CD4-positive, CD25-positive, alpha-beta regulatory T cell (primary cell): ENCODE results near the gene AOAH. TPM values are rescaled to one million over a fixed set of nuclear protein-coding genes. Genes with fewer than 3 reads are reported as not detected.

ENCODE experiments used
- ATAC-seq, 2 donors: fragments of 150-1000 bp; cut with Tn5 transposase; one replicate each; pipeline ENCODE4 v1.10.0; 2021; ENCODE audit warnings: low read depth in 2 of 2, moderate number of reproducible peaks in 2 of 2, moderate library complexity in 1 of 2
- DNase-seq, 3 donors: peaks; one replicate each; pipeline versions ENCODE4 v3.0.0 to v3.0.0-alpha.2; 2012 to 2022; ENCODE audit warnings: mixed read lengths in 1 of 3
- H3K27ac ChIP-seq: one replicate; pipeline ENCODE4 v1.7.0; 2013; ENCODE audit warnings: mild to moderate bottlenecking, low read length; ENCODE audit not compliant: insufficient read depth, poor library complexity, severe bottlenecking
- H3K27me3 ChIP-seq: one replicate; pipeline ENCODE4 v1.7.0; 2013; ENCODE audit warnings: low read length; ENCODE audit not compliant: control insufficient read depth, insufficient read depth
- H3K36me3 ChIP-seq: one replicate; pipeline ENCODE4 v1.7.0; 2013; ENCODE audit warnings: mild to moderate bottlenecking, low read length, moderate library complexity; ENCODE audit not compliant: control insufficient read depth, insufficient read depth
- H3K4me1 ChIP-seq: 2 replicates; pipeline ENCODE4 v1.7.0; 2013; ENCODE audit warnings: mild to moderate bottlenecking, low read length; ENCODE audit not compliant: insufficient read depth, control insufficient read depth, poor library complexity, severe bottlenecking
- H3K4me3 ChIP-seq: one replicate; pipeline ENCODE4 v1.7.0; 2013; ENCODE audit warnings: low read depth, mild to moderate bottlenecking, low read length, moderate library complexity
- H3K9me3 ChIP-seq, 2 experiments: 1 replicate in 1 of 2; 2 replicates in 1 of 2; pipeline ENCODE4 v1.7.0; 2013; ENCODE audit warnings: low read length in 2 of 2, mild to moderate bottlenecking in 1 of 2, moderate library complexity in 1 of 2; ENCODE audit not compliant: control insufficient read depth in 2 of 2
- H3K27ac Mint-ChIP-seq, 3 donors: one replicate each; pipeline ENCODE4 v1.8.0; 2020 to 2022; ENCODE audit warnings: mild to moderate bottlenecking in 3 of 3, mixed read lengths in 3 of 3, moderate library complexity in 2 of 3
- H3K27me3 Mint-ChIP-seq: one replicate; pipeline ENCODE4 v1.8.0; 2022; ENCODE audit warnings: mild to moderate bottlenecking, mixed read lengths
- H3K36me3 Mint-ChIP-seq: one replicate; pipeline ENCODE4 v1.8.0; 2020; ENCODE audit warnings: mixed read lengths
- H3K4me1 Mint-ChIP-seq, 4 donors: one replicate each; pipeline ENCODE4 v1.8.0; 2020 to 2022; ENCODE audit warnings: mixed read lengths in 4 of 4, mild to moderate bottlenecking in 1 of 4
- H3K4me3 Mint-ChIP-seq, 4 donors: one replicate each; pipeline ENCODE4 v1.8.0; 2020 to 2022; ENCODE audit warnings: mild to moderate bottlenecking in 4 of 4, mixed read lengths in 4 of 4, moderate library complexity in 3 of 4
- H3K9me3 Mint-ChIP-seq, 7 donors: one replicate each; pipeline ENCODE4 v1.8.0; 2020 to 2022; ENCODE audit warnings: mixed read lengths in 7 of 7, mild to moderate bottlenecking in 3 of 7, moderate library complexity in 2 of 7
- polyA plus RNA-seq, 4 donors: library from polyadenylated mRNA; unstranded; fragments of 300-500 nt; fragmentation: Illumina TruSeq; gene quantifications; one replicate each; pipeline ENCODE4 v1.2.3, GENCODE V29; 2021
- total RNA-seq: library from RNA; stranded (reverse); gene quantifications from one replicate; pipeline ENCODE4 v1.2.3, GENCODE V29; 2022

Gene AOAH
- total and polyA plus RNA-seq, 5 donors from 2014 or later, result 0.46 to 5.7 (median 1.5) TPM

DNA sequence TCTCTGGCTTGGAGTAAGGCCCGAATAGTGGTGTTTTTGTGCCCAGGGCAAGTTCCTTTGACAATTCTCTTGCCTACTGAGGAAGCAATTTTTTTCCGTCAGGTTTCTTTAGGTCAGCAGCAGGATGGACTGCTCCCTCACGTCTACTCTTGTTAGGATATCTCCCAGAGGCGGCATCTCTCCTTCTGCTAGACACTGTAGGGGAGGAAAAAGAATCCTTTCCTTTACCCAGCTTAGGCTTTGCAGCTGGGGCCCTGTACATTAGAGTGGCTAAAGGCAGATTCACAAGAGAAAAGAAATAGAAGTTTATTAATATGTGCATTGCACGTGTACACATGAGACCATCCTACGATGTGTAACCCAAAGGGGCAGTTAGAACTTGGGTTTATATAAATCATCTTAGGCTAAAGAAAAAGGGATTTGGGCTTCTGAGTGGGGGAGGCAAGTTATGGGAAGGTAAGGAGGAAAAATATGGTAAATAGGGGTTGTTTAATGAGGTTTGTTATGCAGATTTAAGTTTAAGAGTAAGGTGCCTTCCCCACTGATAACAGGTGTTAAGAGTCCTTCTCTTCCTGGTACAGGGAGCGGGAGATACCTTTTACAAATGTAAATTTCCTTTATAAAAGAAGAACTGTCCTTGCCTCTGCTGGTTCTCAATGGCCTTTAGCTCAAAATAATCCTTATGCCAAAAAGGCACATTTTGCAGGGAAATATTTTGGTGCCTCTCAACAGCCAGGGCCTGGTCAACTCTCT, 156.4 kb downstream of the AOAH start:
- Mint-ChIP-seq H3K4me3 (no peak overlapping the region), H3K36me3 (no peaks in the 10 kb centered on the region), H3K9me3 (no peaks in the 10 kb centered on the region), H3K27ac (peak overlapping the region in 1 of 3 donors; percentile 1), H3K4me1 (no peaks in the 10 kb centered on the region), H3K27me3 (peaks cover 11% of the 10 kb centered on the region)
- no peaks in the 10 kb centered on the region for H3K4me1 ChIP-seq
- H3K27ac ChIP-seq, result no peak overlapping the region
- H3K4me3 ChIP-seq, result no peak overlapping the region
- no peak for DNase-seq
- H3K36me3 ChIP-seq, result no peaks in the 10 kb centered on the region
- no peaks in the 10 kb centered on the region for H3K27me3 ChIP-seq
- no peak for ATAC-seq
- H3K9me3 ChIP-seq, result no peaks in the 10 kb centered on the region

DNA sequence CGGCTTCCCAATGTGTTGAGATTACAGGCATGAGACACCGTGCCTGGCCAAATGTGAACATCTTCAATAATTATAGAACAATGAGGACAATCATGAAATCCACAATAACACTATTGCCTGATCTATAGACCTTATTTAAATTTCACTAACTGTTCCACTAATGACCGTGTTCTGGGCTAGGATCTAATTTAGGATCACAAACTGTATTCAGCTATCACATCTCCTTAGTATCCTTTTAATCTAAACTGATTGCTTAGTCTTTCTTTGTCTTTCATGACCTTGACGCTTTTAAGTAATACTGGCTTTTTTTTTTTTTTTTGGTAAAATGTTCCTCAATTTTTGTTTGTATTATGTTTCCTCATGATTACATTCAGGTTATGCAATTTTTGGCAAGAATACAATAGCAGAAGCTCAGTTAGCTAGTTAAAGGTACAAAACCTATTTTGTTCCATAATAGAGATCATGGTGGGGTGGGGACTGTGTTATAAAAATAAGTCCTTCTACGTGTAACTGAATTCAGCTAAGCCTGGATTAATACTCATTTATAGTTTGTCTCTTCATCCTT, 158.4 kb downstream of the AOAH start:
- Mint-ChIP-seq H3K9me3 (peaks cover 0 to 2% (median 0%) of the 10 kb centered on the region in 7 donors), H3K4me3 (no peak overlapping the region), H3K4me1 (no peaks in the 10 kb centered on the region), H3K27ac (no peak overlapping the region), H3K27me3 (peaks cover 23% of the 10 kb centered on the region), H3K36me3 (no peaks in the 10 kb centered on the region)
- no peaks in the 10 kb centered on the region for H3K36me3 ChIP-seq
- H3K27ac ChIP-seq, result no peak overlapping the region
- no peak for ATAC-seq
- H3K27me3 ChIP-seq, result no peaks in the 10 kb centered on the region
- H3K9me3 ChIP-seq, result no peaks in the 10 kb centered on the region
- no peak overlapping the region for H3K4me3 ChIP-seq
- no peaks in the 10 kb centered on the region for H3K4me1 ChIP-seq
- DNase-seq, result no peak

DNA sequence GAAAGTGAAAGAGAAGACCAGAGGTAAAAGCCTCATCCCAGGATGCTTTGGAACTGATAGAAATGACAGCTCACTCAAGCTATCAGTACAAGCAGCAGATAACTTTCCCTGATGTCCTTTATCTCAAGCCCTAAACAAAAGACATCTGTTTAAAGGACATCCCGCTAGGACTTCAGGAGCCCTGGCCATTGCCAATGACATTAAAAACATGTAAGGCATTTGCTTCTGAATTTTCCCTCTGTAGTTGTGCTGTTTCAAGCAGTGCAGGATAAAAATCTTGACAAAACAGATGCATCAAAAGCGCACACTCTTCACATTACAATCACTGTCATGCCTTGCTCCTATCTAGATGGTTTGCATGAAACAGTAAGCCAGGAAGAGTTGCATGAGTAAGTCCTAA, 159.8 kb downstream of the AOAH start:
- H3K9me3 ChIP-seq, result no peaks in the 10 kb centered on the region
- DNase-seq (no peak), ATAC-seq (no peak)
- Mint-ChIP-seq H3K27me3 (peaks cover 26% of the 10 kb centered on the region), H3K9me3 (peaks cover 0 to 2% (median 0%) of the 10 kb centered on the region in 7 donors), H3K4me3 (no peak overlapping the region), H3K4me1 (no peaks in the 10 kb centered on the region), H3K36me3 (no peaks in the 10 kb centered on the region), H3K27ac (no peak overlapping the region)
- no peak overlapping the region for H3K4me3 ChIP-seq
- H3K36me3 ChIP-seq, result no peaks in the 10 kb centered on the region
- H3K27me3 ChIP-seq, result no peaks in the 10 kb centered on the region
- H3K27ac ChIP-seq, result no peak overlapping the region
- no peaks in the 10 kb centered on the region for H3K4me1 ChIP-seq

DNA sequence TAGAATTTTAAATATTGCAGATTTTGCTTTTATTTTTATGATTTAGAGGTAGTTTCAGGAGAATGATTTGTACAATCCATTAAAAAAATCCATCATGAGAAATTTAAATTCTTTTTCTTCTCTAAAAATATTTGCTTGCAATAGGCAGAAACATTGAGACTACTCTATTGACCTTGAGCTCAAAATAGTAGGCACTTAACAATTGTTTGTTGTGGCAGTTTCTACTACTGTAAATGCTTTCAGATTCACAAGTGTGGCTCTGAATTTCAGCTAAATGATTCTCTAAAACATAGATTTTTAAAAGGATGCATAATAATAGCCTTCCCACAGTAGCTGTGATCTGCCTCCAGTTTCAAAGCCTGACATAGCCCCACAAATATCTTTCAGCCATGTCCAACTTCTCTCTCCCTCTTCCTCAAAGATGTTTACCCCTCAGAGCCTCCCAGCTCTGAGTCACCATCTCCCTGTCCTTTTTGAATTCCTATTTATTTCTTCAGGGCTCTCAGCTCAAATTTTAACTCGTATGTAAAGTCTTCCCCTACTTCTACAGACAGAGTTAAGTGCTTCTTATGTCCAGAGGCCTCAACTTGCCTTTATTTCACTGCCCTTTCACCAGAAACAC, 160.5 kb downstream of the AOAH start:
- Mint-ChIP-seq H3K4me1 (no peaks in the 10 kb centered on the region), H3K27ac (no peak overlapping the region), H3K9me3 (peaks cover 0 to 2% (median 0%) of the 10 kb centered on the region in 7 donors), H3K36me3 (no peaks in the 10 kb centered on the region), H3K4me3 (no peak overlapping the region), H3K27me3 (peaks cover 28% of the 10 kb centered on the region)
- no peaks in the 10 kb centered on the region for H3K9me3 ChIP-seq
- H3K27ac ChIP-seq, result no peak overlapping the region
- DNase-seq (no peak), ATAC-seq (no peak)
- no peak overlapping the region for H3K4me3 ChIP-seq
- H3K36me3 ChIP-seq, result no peaks in the 10 kb centered on the region
- no peaks in the 10 kb centered on the region for H3K27me3 ChIP-seq
- H3K4me1 ChIP-seq, result no peaks in the 10 kb centered on the region

DNA sequence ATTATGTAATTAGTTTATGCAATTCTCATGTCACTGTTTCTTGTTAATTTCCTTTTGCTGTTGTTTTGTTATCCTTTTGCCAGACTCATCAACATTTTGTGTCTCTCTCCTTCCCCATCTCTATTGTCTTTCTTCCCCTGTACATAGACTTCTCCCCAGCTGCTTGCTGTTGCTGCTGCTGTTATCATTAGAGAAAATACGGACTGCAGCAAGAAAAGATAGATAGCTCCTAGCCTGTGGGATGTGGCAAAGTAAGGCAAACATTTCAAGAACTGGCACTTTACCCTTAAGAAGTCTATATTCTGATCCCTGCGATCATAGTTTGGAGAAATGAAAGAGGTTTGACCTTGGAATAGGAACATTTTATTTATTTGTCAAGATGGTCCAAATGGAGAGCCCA, 162.2 kb downstream of the AOAH start:
- no peaks in the 10 kb centered on the region for H3K9me3 ChIP-seq
- H3K27me3 ChIP-seq, result no peaks in the 10 kb centered on the region
- no peak overlapping the region for H3K27ac ChIP-seq
- Mint-ChIP-seq H3K4me1 (no peaks in the 10 kb centered on the region), H3K9me3 (peaks cover 0 to 2% (median 0%) of the 10 kb centered on the region in 7 donors), H3K27me3 (peaks cover 28% of the 10 kb centered on the region), H3K36me3 (no peaks in the 10 kb centered on the region), H3K4me3 (no peak overlapping the region), H3K27ac (no peak overlapping the region)
- no peaks in the 10 kb centered on the region for H3K4me1 ChIP-seq
- ATAC-seq (no peak), DNase-seq (no peak)
- H3K4me3 ChIP-seq, result no peak overlapping the region
- no peaks in the 10 kb centered on the region for H3K36me3 ChIP-seq

DNA sequence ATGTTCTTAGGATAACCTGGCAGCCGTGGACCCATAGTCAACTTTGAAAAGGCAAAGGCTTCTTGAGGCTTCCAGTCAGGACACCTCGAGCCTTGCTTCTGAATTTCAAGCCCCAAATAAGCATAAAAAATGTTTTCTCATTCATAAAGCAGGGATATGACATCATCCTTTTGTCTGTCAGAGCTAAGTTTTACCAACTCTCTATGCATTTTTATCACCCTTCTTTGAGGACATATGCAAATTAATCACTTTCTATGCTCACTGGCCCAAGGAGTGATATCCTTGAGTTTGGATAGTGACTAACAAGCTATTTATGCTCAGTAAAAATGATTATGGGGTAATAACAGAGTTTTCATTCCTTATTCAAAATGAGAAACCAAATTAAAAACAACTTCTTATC, 175.3 kb downstream of the AOAH start:
- no peaks in the 10 kb centered on the region for H3K36me3 ChIP-seq
- Mint-ChIP-seq H3K9me3 (peaks cover 0 to 2% (median 0%) of the 10 kb centered on the region in 7 donors), H3K27me3 (no peaks in the 10 kb centered on the region), H3K4me3 (peak overlapping the region in 1 of 4 donors; percentile 23), H3K4me1 (no peaks in the 10 kb centered on the region), H3K27ac (no peak overlapping the region), H3K36me3 (no peaks in the 10 kb centered on the region)
- DNase-seq, result no peak
- no peak overlapping the region for H3K4me3 ChIP-seq
- H3K27ac ChIP-seq, result no peak overlapping the region
- H3K9me3 ChIP-seq, result no peaks in the 10 kb centered on the region
- H3K27me3 ChIP-seq, result no peaks in the 10 kb centered on the region
- no peak for ATAC-seq
- no peaks in the 10 kb centered on the region for H3K4me1 ChIP-seq

DNA sequence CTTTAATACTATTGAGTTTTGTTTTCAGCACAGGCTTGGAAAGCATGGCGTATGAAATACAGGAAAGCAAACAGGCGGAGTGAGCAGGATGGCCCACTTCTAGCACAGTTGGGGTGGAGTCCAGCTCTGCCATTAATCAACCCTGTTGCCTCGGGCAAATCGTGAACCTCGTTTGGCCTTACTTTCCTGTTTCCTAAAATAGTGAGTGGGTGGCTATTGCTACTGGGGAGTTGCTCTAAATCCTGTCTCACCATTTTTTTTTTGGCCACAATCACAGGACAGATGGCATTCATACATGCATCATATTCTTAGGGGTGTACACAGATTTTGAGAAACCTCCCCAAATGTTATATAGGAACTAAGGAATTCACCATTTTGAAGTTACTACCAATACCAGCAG, 176.9 kb downstream of the AOAH start:
- Histone ChIP-seq H3K4me3 (no peak overlapping the region), H3K27me3 (no peaks in the 10 kb centered on the region), H3K9me3 (no peaks in the 10 kb centered on the region), H3K36me3 (no peaks in the 10 kb centered on the region), H3K27ac (no peak overlapping the region), H3K4me1 (no peaks in the 10 kb centered on the region)
- DNase-seq (no peak), ATAC-seq (no peak)
- no peaks in the 10 kb centered on the region for H3K36me3 Mint-ChIP-seq
- no peak overlapping the region for H3K4me3 Mint-ChIP-seq
- H3K27ac Mint-ChIP-seq, result no peak overlapping the region
- peaks cover 0 to 3% (median 0%) of the 10 kb centered on the region in 7 donors for H3K9me3 Mint-ChIP-seq
- H3K4me1 Mint-ChIP-seq, result no peaks in the 10 kb centered on the region
- peaks cover 4% of the 10 kb centered on the region for H3K27me3 Mint-ChIP-seq
